Adrenal gland (tissue), 12 donors: ENCODE measurements around the gene ZNF506. TPM values are rescaled to one million over a fixed set of nuclear protein-coding genes. Genes with fewer than 3 reads are reported as not detected.
"Not testable (repeated sequence)": the region's sequence is repeated elsewhere in the genome, so short reads cannot be mapped to it uniquely, and the experiment has no call there.

Experiments used
- DNase-seq, 7 donors: peaks; one replicate each; pipeline ENCODE4 v3.0.0-alpha.2; 2019 to 2020
- H3K27ac ChIP-seq, 5 donors: fragments of 200-600 bp; sonication (generic) in 4 of 5; 1 replicate in 3 of 5; 2 replicates in 2 of 5; pipeline versions ENCODE4 v1.5.1 to v1.8.0; 2016 to 2020; ENCODE audit warnings: mild to moderate bottlenecking in 1 of 5
- H3K27me3 ChIP-seq: fragments of 200-600 bp; 2 replicates; pipeline ENCODE4 v1.8.0; 2021
- H3K36me3 ChIP-seq, 2 donors: fragments of 200-600 bp; replicated peaks in 1 of 2; 1 replicate in 1 of 2; 2 replicates in 1 of 2; pipeline versions ENCODE4 v1.5.1 to v1.8.0; 2018 to 2022
- H3K4me1 ChIP-seq, 2 donors: fragments of 200-600 bp; replicated peaks in 1 of 2; 1 replicate in 1 of 2; 2 replicates in 1 of 2; pipeline versions ENCODE4 v1.5.1 to v1.8.0; 2018 to 2021
- H3K4me3 ChIP-seq, 4 donors: fragments of 200-600 bp; sonication (generic) in 3 of 4; one replicate each; pipeline ENCODE4 v1.5.1; 2016 to 2018
- H3K9me3 ChIP-seq, 3 donors: fragments of 200-600 bp; sonication (generic) in 1 of 3; replicated peaks in 1 of 3; 1 replicate in 2 of 3; 2 replicates in 1 of 3; pipeline versions ENCODE4 v1.5.1 to v1.8.0; 2016 to 2021
- POLR2A ChIP-seq, 2 donors: fragments of 450-650 bp; IDR thresholded peaks; one replicate each; pipeline ENCODE4 v1.6.1; 2017; ENCODE audit warnings: antibody characterized with exemption in 2 of 2, mild to moderate bottlenecking in 2 of 2, moderate library complexity in 1 of 2
- WGBS, 4 donors: extraction: QIAGEN DNeasy Blood & Tissue Kit in 2 of 4; methylation state at CpG; one replicate each; pipeline versions ENCODE4 v1.1.5 to v1.1.7; 2013 to 2017; 5-methylcytosine and 5-hydroxymethylcytosine counted together
- intact Hi-C, 2 donors: fragments of 100-400 bp; cut with DNase I; formaldehyde crosslinking; loops; one replicate each; pipeline versions ENCODE4 v1.14.1 to v1.15.0; 2022 to 2023
- polyA plus RNA-seq, 3 donors: library from polyadenylated mRNA; stranded (reverse); fragments of 200-250 nt in 2 of 3; fragments of 350-450 nt in 1 of 3; fragmentation: Illumina TruSeq in 1 of 3; extraction: RNeasy Lipid Tissue Mini Kit (QIAGEN cat#74804) in 1 of 3; gene quantifications; one replicate each; pipeline ENCODE4 v1.2.3, GENCODE V29; 2013 to 2014
- total RNA-seq, 9 donors: library from RNA; depleted of rRNA in 4 of 9; stranded (reverse); fragments of >200 nt in 4 of 9; fragments of 120-200 nt in 1 of 9; fragmentation: NEBNext Ultra II Directional in 1 of 9; extraction: Animal tissue kit (Norgen Biotek cat#: 25700) in 1 of 9; gene quantifications; one replicate each; pipeline versions ENCODE4 v1.1.0 to v1.2.4, GENCODE V29; 2013 to 2023
- TF ChIP-seq, protein P1 (sequence below), 6 experiments: fragments of 450-650 bp in 4 of 6; fragments of 200-600 bp in 2 of 6; sonication (generic) in 1 of 6; IDR thresholded peaks; 1 replicate in 5 of 6; 2 replicates in 1 of 6; pipeline versions ENCODE4 v1.5.1 to v1.8.0; 2016 to 2021; ENCODE audit warnings: antibody characterized with exemption in 6 of 6, mild to moderate bottlenecking in 2 of 6, moderate library complexity in 1 of 6
- donor health status: healthy with polysubstance abuse.
- donor health status: Bipolar disorder and iron deficiency.
- donor health status: DM: yes; HTN: yes; CAD: no.
- donor health status: DM: no; HTN: no; CAD: no.
- donor health status: DM: no; HTN: no; CAD: no.
- donor health status: DM: yes; HTN: yes; CAD: no.

ZNF506 gene
- total and polyA plus RNA-seq, 12 donors, result 4.7 to 38.6 (median 21.2) TPM

DNA sequence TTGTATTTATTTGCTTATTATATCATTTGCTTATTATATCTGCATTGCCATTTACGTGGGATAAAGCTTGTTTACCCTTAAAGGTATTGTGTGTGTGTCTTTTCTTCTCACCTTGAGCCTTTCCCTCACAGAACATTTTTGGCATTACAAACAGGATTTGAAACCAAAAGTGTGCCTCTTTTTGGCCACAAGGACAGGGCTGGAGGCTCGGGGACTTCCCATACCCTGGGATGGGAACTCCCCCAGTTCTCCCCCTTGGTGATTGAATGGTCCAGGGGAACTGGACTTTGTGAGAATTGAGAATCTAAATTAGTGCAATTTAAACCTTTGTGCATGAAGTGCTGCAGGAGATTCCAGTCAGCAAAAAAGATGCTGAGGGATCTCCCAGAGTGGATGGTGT lies 2.4 kb upstream of the ZNF506 start:
- no peak for TF ChIP-seq POLR2A (IDR thresholded peaks at IDR 0.05)
- TF ChIP-seq, protein P1, sequence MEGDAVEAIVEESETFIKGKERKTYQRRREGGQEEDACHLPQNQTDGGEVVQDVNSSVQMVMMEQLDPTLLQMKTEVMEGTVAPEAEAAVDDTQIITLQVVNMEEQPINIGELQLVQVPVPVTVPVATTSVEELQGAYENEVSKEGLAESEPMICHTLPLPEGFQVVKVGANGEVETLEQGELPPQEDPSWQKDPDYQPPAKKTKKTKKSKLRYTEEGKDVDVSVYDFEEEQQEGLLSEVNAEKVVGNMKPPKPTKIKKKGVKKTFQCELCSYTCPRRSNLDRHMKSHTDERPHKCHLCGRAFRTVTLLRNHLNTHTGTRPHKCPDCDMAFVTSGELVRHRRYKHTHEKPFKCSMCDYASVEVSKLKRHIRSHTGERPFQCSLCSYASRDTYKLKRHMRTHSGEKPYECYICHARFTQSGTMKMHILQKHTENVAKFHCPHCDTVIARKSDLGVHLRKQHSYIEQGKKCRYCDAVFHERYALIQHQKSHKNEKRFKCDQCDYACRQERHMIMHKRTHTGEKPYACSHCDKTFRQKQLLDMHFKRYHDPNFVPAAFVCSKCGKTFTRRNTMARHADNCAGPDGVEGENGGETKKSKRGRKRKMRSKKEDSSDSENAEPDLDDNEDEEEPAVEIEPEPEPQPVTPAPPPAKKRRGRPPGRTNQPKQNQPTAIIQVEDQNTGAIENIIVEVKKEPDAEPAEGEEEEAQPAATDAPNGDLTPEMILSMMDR (IDR thresholded peaks at IDR 0.05), result no peak
- H3K9me3 ChIP-seq, result peaks cover 0 to 5% (median 2%) of the 10 kb centered on the region in 3 donors
- DNase-seq, result no peak
- WGBS, 4 donors, result 77 to 86% (median 83%) methylated on average over 2 of the region's 2 CpGs
- intact Hi-C loops, result no loop called here
- H3K27me3 ChIP-seq, result no peaks in the 10 kb centered on the region
- peaks cover 7 to 13% of the 10 kb centered on the region in 2 donors for H3K4me1 ChIP-seq
- no peak overlapping the region for H3K27ac ChIP-seq
- no peak overlapping the region for H3K4me3 ChIP-seq
- H3K36me3 ChIP-seq, result no peaks in the 10 kb centered on the region

DNA sequence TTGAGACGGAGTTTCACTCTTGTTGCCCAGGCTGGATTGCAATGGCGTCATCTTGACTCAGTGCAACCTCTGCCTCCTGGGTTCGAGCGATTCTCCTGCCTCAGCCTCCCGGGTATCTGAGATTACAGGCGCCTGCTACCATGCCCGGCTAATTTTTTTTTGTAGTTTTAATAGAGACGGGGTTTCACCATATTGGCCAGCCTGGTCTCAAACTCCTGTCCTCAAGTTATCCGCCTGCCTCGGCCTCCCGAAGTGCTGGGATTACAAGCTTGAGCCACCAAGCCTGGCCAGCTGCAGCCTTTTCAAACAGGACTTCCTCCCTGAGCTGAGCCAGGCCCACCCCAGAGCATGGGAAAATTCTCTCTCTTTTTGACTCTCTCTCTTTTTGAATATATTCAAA lies 426 bp upstream of the ZNF506 start:
- H3K36me3 ChIP-seq, H3K9me3 ChIP-seq, intact Hi-C loops, H3K27me3 ChIP-seq: not testable (repeated sequence)
- DNase-seq, result peak in 1 of 7 donors; percentile 30
- Histone ChIP-seq H3K4me3 (peak overlapping the region in 2 of 4 donors; percentile 64 to 72), H3K4me1 (peaks cover 7 to 16% of the 10 kb centered on the region in 2 donors), H3K27ac (peak overlapping the region in 4 of 5 donors; percentile 51 to 96 (median 76))
- 3 to 12% (median 5%) methylated on average over 11 of the region's 11 CpGs for WGBS, 4 donors

DNA sequence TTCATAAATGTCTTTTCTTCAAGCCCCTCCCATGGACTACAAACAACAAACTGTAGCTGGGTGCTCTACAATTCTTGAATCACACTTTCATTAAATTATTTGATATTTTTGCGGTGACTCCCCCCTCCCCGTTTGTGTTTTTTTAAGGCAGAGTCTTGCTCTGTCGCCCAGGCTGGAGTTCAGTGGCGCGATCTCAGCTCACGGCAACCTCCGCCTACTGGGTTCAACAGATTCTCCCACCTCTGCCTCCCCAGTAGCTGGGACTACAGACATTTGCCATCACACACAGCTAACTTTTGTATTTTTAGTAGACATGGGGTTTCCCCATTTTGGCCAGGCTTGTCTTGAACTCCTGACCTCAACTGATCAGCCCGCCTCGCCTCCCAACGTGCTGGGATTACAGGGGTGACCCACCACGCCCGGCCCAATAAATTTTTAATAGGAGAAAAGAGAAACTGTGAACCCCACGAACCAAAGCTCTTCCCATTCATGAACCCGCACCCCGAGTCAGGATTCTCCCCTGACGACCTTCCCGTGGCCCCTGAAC lies 703 bp downstream of the ZNF506 start:
- WGBS, 4 donors, result 9 to 14% (median 11%) methylated on average over 15 to 17 of the region's 17 CpGs
- intact Hi-C loops, result no loop called here
- peaks cover 0 to 5% (median 0%) of the 10 kb centered on the region in 3 donors for H3K9me3 ChIP-seq

DNA sequence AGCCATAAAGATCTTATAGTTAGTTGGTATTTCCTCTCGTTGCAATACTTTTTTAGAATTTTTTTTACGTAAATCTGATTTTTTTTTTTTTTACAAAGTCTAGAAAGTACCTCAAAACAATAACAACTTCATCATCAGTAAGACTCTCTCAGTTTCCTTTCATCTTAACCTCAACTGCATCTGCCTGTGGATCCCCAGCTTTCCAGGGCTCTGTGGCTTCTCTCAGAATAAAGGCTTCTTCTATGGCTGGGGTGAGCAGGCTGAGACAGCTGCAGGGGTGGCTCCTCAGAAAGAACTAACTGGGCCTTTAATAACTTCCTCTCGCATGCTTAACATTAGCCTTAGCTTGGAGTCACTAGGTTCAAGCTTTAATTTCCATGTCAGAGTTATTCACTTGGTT lies 4.2 kb downstream of the ZNF506 start:
- peaks cover 7 to 16% of the 10 kb centered on the region in 2 donors for H3K4me1 ChIP-seq
- no peak overlapping the region for H3K4me3 ChIP-seq
- TF ChIP-seq, protein P1 (IDR thresholded peaks at IDR 0.05), result no peak
- no peak for TF ChIP-seq POLR2A (IDR thresholded peaks at IDR 0.05)
- H3K9me3 ChIP-seq, result peaks cover 0 to 5% (median 0%) of the 10 kb centered on the region in 3 donors
- intact Hi-C loops, result no loop called here
- DNase-seq, result no peak
- WGBS, 4 donors, result 83 to 91% (median 87%) methylated on average over 3 of the region's 3 CpGs
- H3K27me3 ChIP-seq, result no peaks in the 10 kb centered on the region
- H3K27ac ChIP-seq, result no peak overlapping the region
- H3K36me3 ChIP-seq, result no peaks in the 10 kb centered on the region

More for the DNA sequence above, 703 bp downstream of the ZNF506 start:
- peak overlapping the region; percentile 82 to 97 (median 95) for H3K27ac ChIP-seq
- peaks cover 7 to 16% of the 10 kb centered on the region in 2 donors for H3K4me1 ChIP-seq
- no peaks in the 10 kb centered on the region for H3K36me3 ChIP-seq
- H3K4me3 ChIP-seq, result peak overlapping the region; percentile 9 to 88 (median 68)
- DNase-seq, result no peak
- TF ChIP-seq, protein P1 (IDR thresholded peaks at IDR 0.05), result no peak
- no peak for TF ChIP-seq POLR2A (IDR thresholded peaks at IDR 0.05)
- no peaks in the 10 kb centered on the region for H3K27me3 ChIP-seq

DNA sequence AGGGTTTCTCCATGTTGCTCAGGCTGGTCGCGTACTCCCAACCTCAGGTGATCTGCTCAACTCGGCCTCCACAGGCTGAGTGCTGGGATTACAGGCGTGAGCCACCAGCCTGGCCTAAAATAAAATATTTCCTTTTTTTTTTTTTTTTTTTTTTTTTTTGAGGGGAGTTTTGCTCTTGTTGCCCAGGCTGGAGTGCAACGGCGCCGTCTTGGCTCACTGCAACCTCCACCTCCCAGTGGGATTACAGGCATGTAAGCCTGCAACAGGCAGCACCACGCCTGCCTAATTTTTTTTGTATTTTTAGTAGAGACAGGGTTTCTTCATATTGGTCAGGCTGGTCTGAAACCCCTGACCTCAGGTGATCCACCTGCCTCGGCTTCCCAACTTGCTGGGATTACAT lies 4.9 kb downstream of the ZNF506 start:
- intact Hi-C loops, result no loop called here
- 87 to 93% (median 90%) methylated on average over 7 to 9 of the region's 9 CpGs for WGBS, 4 donors
- H3K9me3 ChIP-seq, result peaks cover 0 to 5% (median 0%) of the 10 kb centered on the region in 3 donors
- H3K27me3 ChIP-seq, result no peaks in the 10 kb centered on the region
- H3K4me1 ChIP-seq, result peaks cover 4 to 11% of the 10 kb centered on the region in 2 donors
- TF ChIP-seq, protein P1 (IDR thresholded peaks at IDR 0.05), result no peak
- no peak for TF ChIP-seq POLR2A (IDR thresholded peaks at IDR 0.05)
- no peak for DNase-seq
- no peak overlapping the region for H3K4me3 ChIP-seq
- H3K27ac ChIP-seq, result no peak overlapping the region
- no peaks in the 10 kb centered on the region for H3K36me3 ChIP-seq

DNA sequence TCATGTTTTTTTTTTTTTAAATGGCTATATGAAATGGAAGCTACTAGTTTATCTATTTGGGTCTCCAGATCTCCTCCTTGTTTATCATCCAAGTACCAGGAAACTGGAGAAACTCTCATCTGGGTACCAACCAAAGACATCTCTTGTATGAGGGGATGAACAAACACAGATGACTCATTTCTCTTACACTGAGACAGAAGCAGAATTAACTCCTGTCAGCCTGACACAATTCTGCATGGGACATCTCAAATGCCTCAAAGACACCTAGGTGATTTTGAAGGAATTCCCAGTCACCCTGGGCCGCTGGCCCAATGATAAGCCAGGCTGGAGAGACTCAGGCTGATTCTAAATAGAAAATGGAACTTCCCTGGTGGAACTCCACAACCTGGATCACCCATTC lies 9.6 kb downstream of the ZNF506 start:
- H3K4me3 ChIP-seq, DNase-seq, H3K27me3 ChIP-seq, H3K4me1 ChIP-seq, H3K9me3 ChIP-seq, H3K27ac ChIP-seq, H3K36me3 ChIP-seq, intact Hi-C loops: not testable (repeated sequence)
- 93 to 100% (median 100%) methylated on average over 1 of the region's 1 CpG for WGBS, 4 donors
